ENCODE measurements around the gene CIITA.

- no peak for TF ChIP-seq CTCF (IDR thresholded peaks at IDR 0.05)
- no peak for TF ChIP-seq POLR2A (IDR thresholded peaks at IDR 0.05)
Measured at GRCh38 chr16:10836174-10836853, 40.7 kb upstream of the CIITA start.
